NCI-H1092 treated with DMSO at 0.1 percent for 48 hours (cell line): ENCODE results near the gene METTL4.

Source experiments
- DNase-seq: peaks from one replicate; lab custom pipeline; 2025; lab: John Stamatoyannopoulos, UW

Gene METTL4

DNA sequence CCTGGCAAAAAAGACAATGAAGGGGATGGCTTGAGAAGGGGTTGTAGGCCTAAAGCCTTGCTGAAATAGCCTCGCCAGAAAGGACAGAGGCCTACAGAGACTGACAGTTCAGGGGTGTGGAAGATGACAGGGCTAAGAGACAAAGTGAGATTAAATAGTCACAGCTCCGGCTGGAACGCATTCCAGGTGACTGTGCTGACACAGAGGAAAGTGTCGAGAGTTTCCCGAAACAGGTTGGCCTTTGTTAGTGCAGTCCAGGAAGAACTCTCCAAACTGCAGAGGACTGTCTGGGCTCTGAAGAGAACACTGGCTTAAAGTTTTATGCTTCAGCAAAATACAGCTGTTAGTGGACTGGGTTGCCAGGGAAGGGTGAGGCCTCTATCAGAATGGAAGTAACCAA is 52.8 kb downstream of the METTL4 start:
- DNase-seq = no peak

DNA sequence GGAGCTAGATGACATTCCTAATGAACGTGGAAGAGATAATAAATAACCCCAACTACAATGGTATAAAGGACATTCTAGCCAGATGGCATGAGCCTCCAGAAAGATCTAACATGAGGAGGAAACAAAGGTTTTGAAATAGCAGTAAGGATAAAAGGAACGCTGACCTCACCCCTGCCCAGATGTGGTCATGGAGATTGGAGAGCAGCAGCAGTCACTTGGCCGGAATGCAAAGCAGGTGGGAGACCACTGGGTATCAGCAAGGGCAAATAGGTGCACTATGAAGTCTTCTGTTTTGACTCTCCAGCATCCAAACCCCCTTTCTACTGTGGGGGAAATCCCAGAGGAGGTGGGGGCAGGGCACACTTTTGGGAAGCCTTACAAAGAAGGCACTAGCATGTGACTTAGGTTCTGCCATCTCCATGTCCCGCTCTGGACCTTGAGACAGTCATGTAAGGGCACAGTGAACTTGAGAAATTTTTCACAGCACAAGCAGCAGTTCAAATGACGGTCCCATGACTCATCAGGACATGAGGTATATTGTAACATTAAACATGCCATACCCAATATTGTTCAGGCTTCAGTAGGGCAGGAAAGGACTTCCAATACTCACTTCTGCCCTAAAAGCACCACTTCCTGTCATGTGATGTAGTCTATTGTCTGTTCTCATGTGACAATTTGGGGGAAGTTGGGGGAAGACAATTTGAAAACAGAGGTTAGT is 55.2 kb downstream of the METTL4 start:
- no peak for DNase-seq

DNA sequence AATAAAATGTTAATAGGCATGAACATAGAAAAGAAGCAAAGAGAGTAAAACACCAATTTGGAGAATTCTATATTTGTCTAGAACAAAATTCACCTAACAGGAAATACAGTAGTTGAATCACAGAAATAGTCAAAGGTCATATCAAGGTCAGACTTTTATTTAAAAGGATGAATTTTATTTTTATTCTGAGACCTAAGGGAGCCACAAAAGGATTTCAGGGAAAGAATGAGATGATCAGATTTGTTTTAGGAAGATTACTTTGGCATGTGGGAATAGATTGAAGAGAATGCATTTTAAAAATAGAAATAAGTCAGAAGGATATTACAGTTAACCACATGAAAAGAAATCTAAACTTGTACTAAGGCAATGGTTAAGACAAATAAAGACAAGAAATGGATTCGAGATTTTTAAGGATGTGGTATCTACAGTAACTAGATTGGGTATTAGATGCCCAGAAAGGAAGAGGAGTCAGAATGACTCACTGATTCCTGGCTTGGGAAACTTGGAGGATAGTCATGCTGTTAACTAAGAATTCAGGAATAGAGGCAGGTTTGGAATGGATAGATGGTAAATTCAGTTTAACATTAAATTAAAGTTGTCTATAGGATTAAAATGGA is 56.0 kb downstream of the METTL4 start:
- no peak for DNase-seq

DNA sequence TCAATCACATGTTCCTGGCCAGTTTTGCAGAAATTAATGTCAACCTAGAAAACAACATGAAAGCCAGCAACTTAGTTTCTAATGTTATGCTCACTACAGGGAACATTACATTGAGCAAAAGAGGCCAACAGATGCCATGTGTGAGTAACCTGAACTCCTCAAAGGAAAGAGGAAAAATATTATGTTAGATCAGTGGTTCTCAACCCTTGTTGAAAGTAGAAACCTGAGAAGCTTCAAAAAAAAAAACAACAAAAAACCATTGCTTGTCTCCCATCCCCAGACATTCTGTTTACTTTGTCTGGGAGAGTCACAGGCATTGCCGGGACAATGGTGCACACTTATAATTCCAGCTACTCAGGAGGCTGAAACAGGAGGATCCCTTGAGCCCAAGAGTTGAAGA is 57.7 kb downstream of the METTL4 start:
- DNase-seq = no peak

DNA sequence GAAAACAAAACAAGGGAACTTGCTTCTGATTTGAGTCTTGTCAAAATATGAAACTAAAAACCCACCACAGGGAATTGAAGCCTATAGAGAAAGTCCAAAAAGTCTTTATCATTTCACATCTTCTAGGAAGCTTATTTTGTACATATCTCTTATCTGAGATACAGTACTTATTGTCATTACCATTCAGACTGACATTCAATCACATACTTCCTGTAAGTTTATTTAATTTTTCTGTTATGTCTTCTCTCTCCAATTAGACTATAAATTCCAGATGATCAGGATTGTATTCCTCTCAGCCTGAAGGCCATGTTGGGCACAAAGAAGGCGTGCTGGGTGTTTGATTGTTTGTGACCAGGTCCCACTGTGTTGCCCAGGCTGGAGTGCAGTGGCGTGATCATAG is 59.2 kb downstream of the METTL4 start:
- DNase-seq = no peak

DNA sequence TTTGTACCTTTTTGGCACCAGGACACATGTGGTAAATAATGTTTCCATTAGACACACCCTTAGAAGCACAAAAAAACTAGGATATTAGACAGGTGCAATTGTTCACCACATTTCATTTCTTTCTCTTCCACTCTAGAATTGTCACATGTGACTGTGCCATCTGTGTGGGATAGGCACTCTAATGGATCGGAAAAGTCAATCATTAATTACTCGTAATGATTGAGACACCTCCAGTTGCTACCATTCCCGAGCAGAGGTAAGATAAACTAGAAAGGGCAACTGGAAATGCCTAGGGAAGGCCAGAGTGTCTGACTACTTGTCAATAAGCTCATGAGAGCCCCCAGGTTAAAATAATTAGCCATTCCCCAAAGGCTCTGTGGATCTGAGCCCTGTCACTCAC is 59.9 kb downstream of the METTL4 start:
- DNase-seq = no peak

DNA sequence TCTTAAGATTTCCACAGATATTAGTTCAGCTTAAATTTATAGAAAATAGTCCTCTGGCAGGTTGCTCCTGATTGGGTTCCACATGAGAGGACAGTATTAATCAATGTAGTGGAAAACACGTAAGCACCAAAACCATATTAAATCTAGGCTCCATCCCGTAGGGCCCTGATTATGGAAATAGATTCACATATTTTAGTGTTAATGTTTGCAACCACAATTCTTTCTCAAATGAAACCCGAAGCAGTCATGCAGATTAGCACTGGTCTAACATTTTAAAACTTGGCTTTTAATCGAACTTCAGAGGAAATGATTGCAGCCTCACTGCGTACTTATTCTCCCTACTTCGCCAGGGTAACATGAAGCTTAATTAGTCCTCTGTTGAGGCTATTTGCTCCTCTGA is 60.9 kb downstream of the METTL4 start:
- no peak for DNase-seq

DNA sequence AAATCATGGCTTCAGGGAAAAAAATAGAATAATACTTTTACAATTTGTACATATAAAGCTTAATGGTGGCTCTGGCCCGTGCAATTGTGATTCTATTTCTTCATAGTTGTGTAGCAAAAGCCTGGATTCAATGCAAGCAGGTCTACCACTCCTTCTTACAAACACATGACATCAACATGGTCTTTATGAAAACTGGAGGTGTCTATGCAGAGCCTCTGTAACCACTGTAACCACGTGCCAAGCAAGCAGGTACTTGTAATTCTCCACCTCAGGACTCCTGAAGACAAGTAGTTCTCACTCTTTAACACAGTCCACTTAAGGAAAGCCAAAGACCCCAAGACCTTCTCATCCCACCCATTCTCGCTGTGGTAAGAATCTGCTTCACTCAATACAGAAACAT is 62.6 kb downstream of the METTL4 start:
- DNase-seq = no peak

DNA sequence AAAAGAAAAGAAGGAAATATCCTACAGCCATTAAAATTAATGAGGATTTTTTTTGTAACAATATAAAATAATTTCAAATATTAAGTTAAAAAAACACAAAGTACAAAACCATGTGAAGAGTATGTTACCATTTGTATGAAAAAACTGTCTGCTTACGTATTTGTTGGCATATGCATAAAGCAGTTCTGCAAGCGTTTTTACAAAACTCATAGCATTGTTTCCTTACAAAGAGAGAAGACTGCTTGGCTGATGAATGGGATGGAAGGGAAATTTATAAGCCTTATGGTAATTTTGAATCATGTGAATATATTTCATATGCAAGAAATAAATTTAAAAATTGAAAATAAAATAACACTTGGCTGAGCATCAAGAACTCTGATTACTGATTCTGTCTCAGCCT is 63.1 kb downstream of the METTL4 start:
- no peak for DNase-seq

DNA sequence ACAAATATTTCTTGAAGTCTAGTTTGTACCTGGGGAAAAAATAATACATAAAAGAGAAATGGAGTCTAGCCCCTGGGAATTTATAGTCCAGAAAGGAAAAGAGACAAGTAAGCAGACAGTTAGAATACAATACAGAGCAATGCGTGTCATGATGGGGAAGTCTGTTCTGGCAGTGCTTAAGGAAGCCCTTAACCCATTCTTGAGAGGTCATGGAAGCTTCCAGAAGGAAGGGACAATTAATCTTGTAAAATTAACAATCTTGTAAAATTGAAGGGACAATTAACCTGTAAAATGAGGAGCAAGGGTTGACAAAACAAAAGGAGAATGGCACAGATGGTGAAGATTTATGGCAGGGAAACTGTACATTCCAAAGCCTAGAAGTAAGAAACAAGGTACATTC is 66.7 kb downstream of the METTL4 start:
- DNase-seq = no peak

DNA sequence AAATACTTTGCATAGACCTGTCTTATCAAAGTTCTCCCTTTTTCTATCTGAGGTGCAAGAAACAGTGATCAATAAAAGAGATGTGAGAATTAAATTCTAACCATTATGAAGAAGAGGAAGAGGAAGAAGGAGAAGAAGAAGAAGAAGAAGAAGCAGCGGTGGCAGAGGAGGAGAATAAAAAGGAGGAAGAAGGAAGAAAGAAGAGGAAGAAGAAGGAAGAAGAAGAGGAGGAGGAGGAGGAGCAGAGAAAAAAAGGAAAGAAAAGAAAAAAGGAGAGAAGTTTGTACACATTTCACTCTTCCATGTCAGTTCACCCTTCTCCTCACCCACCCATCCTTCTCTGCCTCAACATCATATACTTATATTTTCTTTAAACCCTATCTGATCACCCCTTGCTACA is 68.4 kb downstream of the METTL4 start:
- no peak for DNase-seq

DNA sequence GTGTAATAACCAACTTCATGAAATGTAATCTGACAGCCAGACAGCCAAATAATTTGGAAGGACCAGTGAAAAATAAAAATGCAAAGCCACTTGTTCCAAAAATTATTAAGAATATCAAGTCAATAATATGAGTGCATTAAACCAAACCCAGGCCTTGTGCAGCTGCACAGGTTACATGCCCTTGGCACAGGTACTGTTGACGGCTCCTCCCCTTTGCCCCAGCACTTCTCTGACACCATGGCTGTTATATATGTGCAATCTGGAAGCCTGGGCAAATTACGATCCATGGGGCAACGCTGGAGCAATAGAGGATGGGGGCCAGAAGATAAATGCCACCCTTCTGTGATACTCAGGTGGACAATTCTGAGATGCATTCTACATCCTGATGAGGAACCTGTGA is 68.9 kb downstream of the METTL4 start:
- no peak for DNase-seq

DNA sequence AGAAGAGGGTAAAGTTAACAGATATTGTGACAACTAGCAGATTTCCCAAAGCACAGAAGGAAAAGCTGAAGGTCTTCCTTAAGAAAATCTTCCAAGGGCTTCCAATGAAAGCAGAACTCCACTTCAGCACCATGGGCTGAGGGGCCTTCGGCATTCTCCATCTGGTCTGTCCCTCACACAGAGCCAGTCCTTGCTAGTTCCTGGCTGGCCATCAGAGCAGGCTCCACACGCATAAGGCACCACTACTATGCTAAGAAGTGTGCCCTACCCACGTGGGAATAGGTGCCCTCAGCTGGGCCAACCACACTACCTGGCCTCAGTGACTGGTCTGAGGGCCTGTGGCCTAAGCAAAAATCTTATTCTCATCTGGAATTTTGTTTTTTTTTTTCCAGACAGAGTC is 73.5 kb downstream of the METTL4 start:
- DNase-seq = no peak

DNA sequence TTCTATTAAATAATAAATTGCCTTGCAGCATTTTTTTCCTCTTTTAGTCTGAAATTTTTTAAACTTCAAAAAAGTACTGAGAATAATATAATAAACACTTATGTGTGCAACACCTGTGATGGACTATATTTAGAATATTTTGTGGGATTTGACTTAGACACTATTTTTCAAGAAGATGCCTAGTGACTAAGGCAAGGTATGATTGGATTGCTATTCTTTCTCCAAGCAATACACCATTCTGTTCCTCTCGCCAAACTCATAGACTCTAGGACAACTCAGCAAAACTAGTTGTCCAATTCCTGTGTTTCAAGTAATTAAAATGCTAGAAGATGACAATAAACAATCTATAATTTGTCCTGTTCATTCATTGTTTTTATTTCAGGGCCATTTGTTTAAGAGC is 75.9 kb downstream of the METTL4 start:
- no peak for DNase-seq

DNA sequence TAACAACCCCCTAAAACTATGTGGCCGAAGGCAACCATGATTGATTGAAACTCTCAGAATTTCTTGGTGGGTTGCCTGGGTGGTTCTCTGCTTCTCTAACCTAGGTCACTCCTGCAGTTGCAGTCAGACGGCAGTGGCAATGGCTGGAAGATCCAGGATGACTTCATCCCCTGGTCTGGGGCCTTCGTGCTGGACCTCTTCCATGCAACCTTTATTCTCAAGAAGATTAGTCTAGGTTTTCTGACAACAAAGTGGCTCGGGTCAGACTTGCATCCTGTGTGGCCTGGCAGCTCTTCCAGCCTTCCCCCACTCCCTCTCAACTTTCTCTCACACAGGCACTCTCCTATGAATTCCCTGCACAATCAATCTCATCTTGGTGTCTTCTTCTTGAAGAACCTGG is 76.4 kb downstream of the METTL4 start:
- DNase-seq = no peak
